HEK293T (cell line): Measurements from ENCODE around the gene CLIC5.

Source experiments
- CTCF ChIA-PET: fragments of 350-600 bp; formaldehyde crosslinking; extraction: SDS; loops from one replicate; lab custom pipeline; 2021; ENCODE audit warnings: antibody characterized with exemption, inconsistent platforms; lab: Yijun Ruan, JAX
- POLR2A ChIA-PET: fragments of 350-600 bp; formaldehyde crosslinking; extraction: SDS; loops from one replicate; lab custom pipeline; 2020; ENCODE audit warnings: antibody characterized with exemption, inconsistent platforms; lab: Yijun Ruan, JAX
- DNase-seq: peaks from one replicate; pipeline ENCODE4 v3.0.0; 2012; ENCODE audit warnings: mixed read lengths; ENCODE audit errors: extremely low spot score
- ARNT ChIP-seq: fragments of 450-650 bp; IDR thresholded peaks from 2 replicates; pipeline ENCODE4 v1.6.1; 2017; ENCODE audit warnings: mild to moderate bottlenecking
- BHLHE40 ChIP-seq: fragments of 450-650 bp; IDR thresholded peaks from 2 replicates; pipeline ENCODE4 v1.6.1; 2016; ENCODE audit warnings: mild to moderate bottlenecking, moderate library complexity, borderline replicate concordance
- CTBP1 ChIP-seq: fragments of 450-650 bp; IDR thresholded peaks from 2 replicates; pipeline ENCODE4 v1.6.1; 2016; ENCODE audit warnings: borderline replicate concordance
- ELF4 ChIP-seq: fragments of 450-650 bp; IDR thresholded peaks from 2 replicates; pipeline ENCODE4 v1.6.1; 2017; ENCODE audit warnings: antibody characterized with exemption
- FOXA1 ChIP-seq: fragments of 450-650 bp; IDR thresholded peaks from 2 replicates; pipeline ENCODE4 v1.6.1; 2016; ENCODE audit warnings: mild to moderate bottlenecking
- FOXK2 ChIP-seq: fragments of 450-650 bp; IDR thresholded peaks from 2 replicates; pipeline ENCODE4 v1.6.1; 2016; ENCODE audit warnings: mild to moderate bottlenecking
- FOXM1 ChIP-seq: fragments of 450-650 bp; IDR thresholded peaks from 2 replicates; pipeline ENCODE4 v1.6.1; 2017; ENCODE audit warnings: mild to moderate bottlenecking, borderline replicate concordance
- HDGF ChIP-seq: fragments of 450-650 bp; IDR thresholded peaks from 2 replicates; pipeline ENCODE4 v1.6.1; 2017; ENCODE audit warnings: antibody characterized with exemption, borderline replicate concordance
- L3MBTL2 ChIP-seq: fragments of 450-650 bp; conservative IDR thresholded peaks from 2 replicates; pipeline ENCODE4 v1.6.1; 2016; ENCODE audit warnings: mild to moderate bottlenecking
- LEF1 ChIP-seq: fragments of 450-650 bp; IDR thresholded peaks from 2 replicates; pipeline ENCODE4 v1.6.1; 2017; ENCODE audit warnings: mild to moderate bottlenecking, borderline replicate concordance
- NFRKB ChIP-seq: fragments of 450-650 bp; IDR thresholded peaks from 2 replicates; pipeline ENCODE4 v1.6.1; 2016; ENCODE audit warnings: mild to moderate bottlenecking, moderate library complexity
- PKNOX1 ChIP-seq: fragments of 450-650 bp; IDR thresholded peaks from 2 replicates; pipeline ENCODE4 v1.6.1; 2016
- SP1 ChIP-seq: fragments of 450-650 bp; IDR thresholded peaks from 2 replicates; pipeline ENCODE4 v1.6.1; 2017
- SUZ12 ChIP-seq: fragments of 450-650 bp; IDR thresholded peaks from 2 replicates; pipeline ENCODE4 v1.6.1; 2016; ENCODE audit warnings: mild to moderate bottlenecking
- TARDBP ChIP-seq: fragments of 450-650 bp; IDR thresholded peaks from 2 replicates; pipeline ENCODE4 v1.6.1; 2016
- ZNF384 ChIP-seq: fragments of 450-650 bp; IDR thresholded peaks from 2 replicates; pipeline ENCODE4 v1.6.1; 2016

Gene CLIC5

GRCh38 chr6:45963896-45964295, 51.8 kb downstream of the CLIC5 start:
- ChIA-PET CTCF (no interaction called here), POLR2A (no interaction called here)
- TF ChIP-seq LEF1 (no peak), BHLHE40 (no peak), SP1 (no peak), CTBP1 (no peak), L3MBTL2 (no peak), ZNF384 (no peak), NFRKB (no peak), TARDBP (no peak), FOXA1 (no peak)
- DNase-seq = no peak

- POLR2A ChIA-PET = no interaction called here
- CTCF ChIA-PET = interaction anchor here (0.7 kb wide), 1 partner anchor 39 kb away, joined by 6 read pairs; no protein-coding TSS in a partner anchor
- DNase-seq = no peak
- TF ChIP-seq L3MBTL2 = no peak
Observed at GRCh38 chr6:45961125-45961524, 54.5 kb downstream of the CLIC5 start.

- no peak for TF ChIP-seq NFRKB
- no peak for TF ChIP-seq FOXK2
- TF ChIP-seq L3MBTL2 = no peak
- no peak for TF ChIP-seq ZNF384
- no peak for TF ChIP-seq FOXA1
- no peak for TF ChIP-seq SUZ12
- no peak for TF ChIP-seq HDGF
- TF ChIP-seq ELF4 = no peak
- no peak for TF ChIP-seq TARDBP
- POLR2A ChIA-PET = no interaction called here
- CTCF ChIA-PET = no interaction called here
- no peak for DNase-seq
Observed at GRCh38 chr6:45959534-45960145, 56.0 kb downstream of the CLIC5 start.

- no peak for DNase-seq
- TF ChIP-seq LEF1 = no peak
- TF ChIP-seq NFRKB = no peak
- TF ChIP-seq FOXK2 = no peak
- TF ChIP-seq PKNOX1 = no peak
- no peak for TF ChIP-seq L3MBTL2
- no peak for TF ChIP-seq FOXA1
- no peak for TF ChIP-seq TARDBP
- TF ChIP-seq FOXM1 = no peak
- TF ChIP-seq CTBP1 = no peak
- TF ChIP-seq HDGF = no peak
- no peak for TF ChIP-seq ZNF384
- TF ChIP-seq BHLHE40 = no peak
- ChIA-PET POLR2A (no interaction called here), CTCF (no interaction called here)
Observed at GRCh38 chr6:45956663-45957062, 59.0 kb downstream of the CLIC5 start.

- ChIA-PET POLR2A (no interaction called here), CTCF (no interaction called here)
- TF ChIP-seq TARDBP (no peak), PKNOX1 (no peak), FOXM1 (no peak), CTBP1 (no peak), ARNT (no peak), ZNF384 (no peak), ELF4 (no peak), SUZ12 (no peak), BHLHE40 (no peak), HDGF (no peak), L3MBTL2 (no peak), FOXK2 (no peak), FOXA1 (no peak), SP1 (no peak), LEF1 (no peak), NFRKB (no peak)
- DNase-seq = no peak
Observed at GRCh38 chr6:45956176-45956575, 59.5 kb downstream of the CLIC5 start.

- POLR2A ChIA-PET = no interaction called here
- no peak for TF ChIP-seq ARNT
- no peak for TF ChIP-seq ELF4
- TF ChIP-seq PKNOX1 = no peak
- TF ChIP-seq CTBP1 = no peak
- TF ChIP-seq BHLHE40 = no peak
- no peak for TF ChIP-seq TARDBP
- TF ChIP-seq LEF1 = no peak
- no peak for TF ChIP-seq NFRKB
- no peak for TF ChIP-seq ZNF384
- TF ChIP-seq FOXA1 = no peak
- no peak for TF ChIP-seq FOXK2
- no peak for TF ChIP-seq HDGF
- no peak for DNase-seq
- CTCF ChIA-PET = no interaction called here
Observed at GRCh38 chr6:45955597-45955996, 60.1 kb downstream of the CLIC5 start.

- POLR2A ChIA-PET = no interaction called here
- CTCF ChIA-PET = no interaction called here
- TF ChIP-seq NFRKB = no peak
- no peak for TF ChIP-seq LEF1
- no peak for TF ChIP-seq BHLHE40
- no peak for TF ChIP-seq FOXM1
- TF ChIP-seq SP1 = no peak
- TF ChIP-seq CTBP1 = no peak
- no peak for TF ChIP-seq PKNOX1
- TF ChIP-seq FOXK2 = no peak
- no peak for TF ChIP-seq SUZ12
- no peak for TF ChIP-seq FOXA1
- TF ChIP-seq L3MBTL2 = no peak
- TF ChIP-seq ELF4 = no peak
- no peak for TF ChIP-seq TARDBP
- TF ChIP-seq ARNT = no peak
- TF ChIP-seq ZNF384 = no peak
- TF ChIP-seq HDGF = no peak
- DNase-seq = no peak
Observed at GRCh38 chr6:45952546-45952945, 63.1 kb downstream of the CLIC5 start.
